Loucy (cell line): Measurements from ENCODE around the gene WDR45B.

ENCODE experiments used
- H2AFZ ChIP-seq: fragments of 200-600 bp; sonication (generic); 2 replicates; pipeline ENCODE4 v1.6.0; 2016; ENCODE audit warnings: antibody characterized with exemption, mild to moderate bottlenecking, low read length, moderate library complexity
- H3F3A ChIP-seq: fragments of 200-600 bp; 2 replicates; pipeline ENCODE4 v1.6.0; 2016; ENCODE audit warnings: antibody characterized with exemption, low read depth, mild to moderate bottlenecking
- H3K27me3 ChIP-seq: fragments of 200-600 bp; sonication (generic); 2 replicates; pipeline ENCODE4 v1.6.1; 2014; ENCODE audit warnings: low read length, mild to moderate bottlenecking; ENCODE audit not compliant: insufficient read depth, poor library complexity, severe bottlenecking
- H3K36me3 ChIP-seq: fragments of 200-600 bp; sonication (generic); 2 replicates; pipeline ENCODE4 v1.6.1; 2016; ENCODE audit warnings: low read length; ENCODE audit not compliant: insufficient read depth
- H3K4me1 ChIP-seq: fragments of 200-600 bp; sonication (generic); 2 replicates; pipeline ENCODE4 v1.5.1; 2014; ENCODE audit warnings: low read length, mild to moderate bottlenecking; ENCODE audit not compliant: insufficient read depth, poor library complexity, severe bottlenecking
- H3K4me2 ChIP-seq: fragments of 200-600 bp; sonication (generic); 2 replicates; pipeline ENCODE4 v1.6.0; 2014; ENCODE audit warnings: antibody characterized with exemption, low read length, low read depth, mild to moderate bottlenecking; ENCODE audit not compliant: poor library complexity, severe bottlenecking
- H3K4me3 ChIP-seq: fragments of 200-600 bp; sonication (generic); 2 replicates; pipeline ENCODE4 v1.5.1; 2014; ENCODE audit warnings: low read length, mild to moderate bottlenecking, mixed read lengths; ENCODE audit not compliant: poor library complexity, severe bottlenecking
- H3K79me2 ChIP-seq: fragments of 200-600 bp; sonication (generic); 2 replicates; pipeline ENCODE4 v1.6.1; 2014; ENCODE audit warnings: low read length; ENCODE audit not compliant: insufficient read depth
- H3K9ac ChIP-seq: fragments of 200-600 bp; sonication (generic); 2 replicates; pipeline ENCODE4 v1.6.0; 2014; ENCODE audit warnings: mild to moderate bottlenecking, low read depth, low read length, moderate library complexity; ENCODE audit not compliant: poor library complexity, severe bottlenecking
- H3K9me2 ChIP-seq: fragments of 200-600 bp; sonication (generic); replicated peaks from 2 replicates; pipeline ENCODE4 v1.6.1; 2016; ENCODE audit warnings: low read depth, low read length, mixed read lengths
- H3K9me3 ChIP-seq: fragments of 200-600 bp; sonication (generic); 2 replicates; pipeline ENCODE4 v1.6.1; 2014; ENCODE audit warnings: mild to moderate bottlenecking, antibody characterized with exemption, low read length, low read depth; ENCODE audit not compliant: insufficient read depth
- H4K20me1 ChIP-seq: fragments of 200-600 bp; sonication (generic); 2 replicates; pipeline ENCODE4 v1.6.0; 2014; ENCODE audit warnings: antibody characterized with exemption, low read length, mild to moderate bottlenecking; ENCODE audit not compliant: insufficient read depth, poor library complexity, severe bottlenecking
- EZH2phosphoT487 ChIP-seq: fragments of 200-600 bp; IDR thresholded peaks from 2 replicates; pipeline ENCODE4 v1.6.1; 2018; ENCODE audit warnings: antibody characterized with exemption, mild to moderate bottlenecking, moderate library complexity, borderline replicate concordance
- TF ChIP-seq, protein P1 (sequence below): fragments of 200-600 bp; sonication (generic); conservative IDR thresholded peaks from 2 replicates; pipeline ENCODE4 v1.5.1; 2014; ENCODE audit warnings: mild to moderate bottlenecking, antibody characterized with exemption, low read length

WDR45B gene

DNA sequence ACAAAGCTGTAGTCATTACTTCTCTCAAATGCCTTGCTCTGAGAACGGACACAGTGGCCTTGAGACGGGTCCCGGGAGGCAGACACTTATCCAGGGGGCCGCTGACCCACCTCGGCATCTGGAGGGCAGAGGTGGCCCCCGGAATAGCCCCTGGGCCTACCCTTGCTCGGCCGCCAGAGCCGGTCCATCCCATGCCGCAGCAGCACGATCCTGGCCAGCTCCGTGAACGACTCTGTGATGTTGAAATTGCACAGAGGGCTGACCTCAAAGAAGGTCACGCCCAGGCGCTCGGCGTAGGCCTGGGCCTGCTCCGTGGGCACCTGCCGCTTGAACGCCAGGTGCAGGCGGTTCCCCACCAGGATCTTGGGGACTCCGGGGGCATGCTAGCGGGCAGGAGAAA lies 10.1 kb upstream of the WDR45B start:
- H3K36me3 ChIP-seq: no peaks in the 10 kb centered on the region
- no peak overlapping the region for H3K4me3 ChIP-seq
- H3K4me2 ChIP-seq: no peak overlapping the region
- no peaks in the 10 kb centered on the region for H3K9me3 ChIP-seq
- no peak overlapping the region for H2AFZ ChIP-seq
- TF ChIP-seq, protein P1, sequence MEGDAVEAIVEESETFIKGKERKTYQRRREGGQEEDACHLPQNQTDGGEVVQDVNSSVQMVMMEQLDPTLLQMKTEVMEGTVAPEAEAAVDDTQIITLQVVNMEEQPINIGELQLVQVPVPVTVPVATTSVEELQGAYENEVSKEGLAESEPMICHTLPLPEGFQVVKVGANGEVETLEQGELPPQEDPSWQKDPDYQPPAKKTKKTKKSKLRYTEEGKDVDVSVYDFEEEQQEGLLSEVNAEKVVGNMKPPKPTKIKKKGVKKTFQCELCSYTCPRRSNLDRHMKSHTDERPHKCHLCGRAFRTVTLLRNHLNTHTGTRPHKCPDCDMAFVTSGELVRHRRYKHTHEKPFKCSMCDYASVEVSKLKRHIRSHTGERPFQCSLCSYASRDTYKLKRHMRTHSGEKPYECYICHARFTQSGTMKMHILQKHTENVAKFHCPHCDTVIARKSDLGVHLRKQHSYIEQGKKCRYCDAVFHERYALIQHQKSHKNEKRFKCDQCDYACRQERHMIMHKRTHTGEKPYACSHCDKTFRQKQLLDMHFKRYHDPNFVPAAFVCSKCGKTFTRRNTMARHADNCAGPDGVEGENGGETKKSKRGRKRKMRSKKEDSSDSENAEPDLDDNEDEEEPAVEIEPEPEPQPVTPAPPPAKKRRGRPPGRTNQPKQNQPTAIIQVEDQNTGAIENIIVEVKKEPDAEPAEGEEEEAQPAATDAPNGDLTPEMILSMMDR: no peak
- TF ChIP-seq EZH2phosphoT487: no peak
- H3K79me2 ChIP-seq: no peaks in the 10 kb centered on the region
- no peaks in the 10 kb centered on the region for H4K20me1 ChIP-seq
- H3K9me2 ChIP-seq: no peaks in the 10 kb centered on the region
- H3K27me3 ChIP-seq: no peaks in the 10 kb centered on the region
- H3K9ac ChIP-seq: no peak overlapping the region
- no peaks in the 10 kb centered on the region for H3F3A ChIP-seq
- no peaks in the 10 kb centered on the region for H3K4me1 ChIP-seq

GRCh38 chr17:82657926-82658325 lies 9.7 kb upstream of the WDR45B start:
- Histone ChIP-seq H3K79me2 (no peaks in the 10 kb centered on the region), H3K4me2 (no peak overlapping the region), H3K36me3 (no peaks in the 10 kb centered on the region), H3F3A (no peaks in the 10 kb centered on the region), H3K9me2 (no peaks in the 10 kb centered on the region), H3K4me3 (no peak overlapping the region), H3K4me1 (no peaks in the 10 kb centered on the region), H4K20me1 (no peaks in the 10 kb centered on the region), H2AFZ (no peak overlapping the region), H3K27me3 (no peaks in the 10 kb centered on the region), H3K9ac (no peak overlapping the region), H3K9me3 (no peaks in the 10 kb centered on the region)
- TF ChIP-seq, protein P1: no peak
- no peak for TF ChIP-seq EZH2phosphoT487

GRCh38 chr17:82656266-82656665 lies 8.0 kb upstream of the WDR45B start:
- H3F3A ChIP-seq: no peaks in the 10 kb centered on the region
- no peak overlapping the region for H3K4me2 ChIP-seq
- no peaks in the 10 kb centered on the region for H4K20me1 ChIP-seq
- H3K36me3 ChIP-seq: no peaks in the 10 kb centered on the region
- TF ChIP-seq EZH2phosphoT487: no peak
- TF ChIP-seq, protein P1: no peak
- no peaks in the 10 kb centered on the region for H3K9me2 ChIP-seq
- no peaks in the 10 kb centered on the region for H3K9me3 ChIP-seq
- H3K27me3 ChIP-seq: no peaks in the 10 kb centered on the region
- H3K4me3 ChIP-seq: no peak overlapping the region
- H3K9ac ChIP-seq: no peak overlapping the region
- no peaks in the 10 kb centered on the region for H3K79me2 ChIP-seq
- no peak overlapping the region for H2AFZ ChIP-seq
- no peaks in the 10 kb centered on the region for H3K4me1 ChIP-seq
